Pulmonary artery endothelial cell (primary cell): ENCODE data around the gene TCEAL9. TPM values are rescaled to one million over a fixed set of nuclear protein-coding genes. Genes with fewer than 3 reads are reported as not detected.
"Not testable (repeated sequence)": the region's sequence is repeated elsewhere in the genome, so short reads cannot be mapped to it uniquely, and the experiment has no call there.

Source experiments
- DNase-seq: peaks from one replicate; pipeline ENCODE4 v3.0.0-alpha.2; 2011; ENCODE audit warnings: low read depth, low spot score
- total RNA-seq: library from RNA; depleted of rRNA; stranded (reverse); fragments of >200 nt; gene quantifications from 2 replicates; pipeline ENCODE4 v1.2.3, GENCODE V29; 2014

TCEAL9 gene
- total RNA-seq: 81.4 and 106 TPM in 2 replicates

DNA sequence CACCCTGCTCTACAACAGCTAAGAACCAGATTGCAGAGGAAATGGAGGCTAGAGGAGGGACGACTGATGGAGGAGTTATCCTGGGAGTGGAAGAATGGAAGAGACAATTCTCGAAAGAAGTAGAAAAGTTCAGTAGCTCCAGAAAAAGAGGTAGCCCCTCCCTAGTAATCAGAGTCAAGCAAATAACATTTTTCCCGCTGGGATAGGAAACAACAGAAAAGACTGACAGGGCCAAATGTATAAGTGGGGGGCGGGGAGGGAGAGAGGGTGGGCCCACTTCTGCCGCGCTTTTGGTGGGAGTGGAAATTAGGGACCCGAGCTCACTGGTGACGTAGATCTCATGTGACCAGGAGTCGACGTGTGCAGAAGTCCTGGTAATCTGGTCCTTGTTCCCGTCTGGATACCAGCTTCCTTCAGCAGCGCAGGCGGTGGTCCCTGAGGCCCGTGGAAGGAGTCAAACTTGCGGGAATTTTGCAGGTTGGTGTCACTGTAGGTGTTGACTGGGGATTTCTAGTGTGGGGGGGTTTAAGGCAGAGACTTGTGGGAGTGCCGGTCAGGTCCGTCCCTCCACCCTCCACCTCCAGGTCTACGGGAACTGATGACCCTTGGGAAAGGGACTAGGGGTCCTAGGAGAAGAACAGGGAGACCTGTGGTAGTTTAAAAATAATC, at the start of gene TCEAL9:
TCEAL9 (plus strand) TSS at position 377 of the 669 bp plus-strand sequence. CDS start 1,179 bp downstream, outside the sequence.
- DNase-seq: peak; percentile 67

GRCh38 chrX:103309860-103310554, 46.3 kb upstream of the TCEAL9 start:
- no peak for DNase-seq

DNA sequence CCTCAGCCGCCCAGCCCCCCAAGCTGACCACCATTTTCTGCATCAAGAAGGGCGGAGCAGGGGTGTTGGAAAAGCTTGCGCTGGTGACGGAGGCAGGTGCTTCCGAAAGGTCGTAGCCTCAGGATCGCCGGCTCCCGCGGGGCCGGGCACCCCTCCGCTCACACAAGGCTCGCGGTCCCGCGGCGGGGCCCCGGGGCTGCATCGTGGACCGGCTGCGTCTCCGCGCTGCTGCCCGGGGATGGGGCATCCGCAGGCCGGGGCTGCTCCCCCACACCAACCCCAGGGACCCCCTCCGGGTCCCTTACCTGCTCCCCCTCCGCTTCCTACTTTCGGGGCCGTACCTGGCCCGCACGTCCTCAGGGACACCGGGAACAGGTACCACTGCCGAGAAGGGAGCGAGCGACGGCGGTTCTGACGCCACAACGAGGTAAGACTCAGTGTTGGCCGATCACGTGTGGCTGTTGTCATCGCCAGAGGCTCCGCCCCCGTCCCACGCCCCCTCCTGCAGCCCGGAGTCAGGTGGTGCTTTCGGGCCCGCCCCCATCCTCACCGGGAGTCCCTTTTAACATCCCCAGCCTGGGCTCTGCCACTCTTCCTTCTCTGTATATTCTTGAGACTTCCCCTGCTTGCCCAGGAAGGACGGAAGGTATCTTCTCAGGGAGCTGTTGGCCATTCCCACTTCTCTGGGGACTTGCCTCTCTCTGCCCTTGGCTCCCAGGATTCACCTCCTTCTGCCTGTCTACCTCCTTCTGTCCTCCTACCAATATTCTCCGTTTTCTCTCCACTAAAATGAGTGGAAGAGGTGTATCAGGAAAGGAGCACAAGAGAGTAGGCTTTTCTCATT, 45.5 kb upstream of the TCEAL9 start, which contains the start of gene BEX2:
BEX2 (minus strand) TSS at position 436 of the 844 bp plus-strand sequence. CDS start 1,014 bp downstream, outside the sequence.
- DNase-seq: no peak

DNA sequence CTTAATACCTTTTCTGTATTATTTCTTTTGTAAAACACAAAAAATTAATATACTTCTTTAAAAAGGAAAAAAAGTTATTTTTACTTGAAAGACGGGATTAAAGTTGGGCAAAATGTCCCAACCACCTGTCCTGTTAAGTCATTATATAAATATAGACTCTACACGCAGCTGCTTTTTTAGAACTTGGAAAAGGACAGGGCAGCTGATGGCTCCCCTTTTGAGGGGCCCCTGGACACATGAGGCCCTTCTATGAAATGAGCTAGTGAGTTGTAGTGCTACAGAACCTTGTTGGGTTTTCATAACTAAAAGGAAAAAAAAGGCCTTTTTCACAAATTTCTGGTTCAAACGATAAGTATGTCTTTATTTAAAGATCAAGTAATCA, 44.9 kb upstream of the TCEAL9 start:
- no peak for DNase-seq

DNA sequence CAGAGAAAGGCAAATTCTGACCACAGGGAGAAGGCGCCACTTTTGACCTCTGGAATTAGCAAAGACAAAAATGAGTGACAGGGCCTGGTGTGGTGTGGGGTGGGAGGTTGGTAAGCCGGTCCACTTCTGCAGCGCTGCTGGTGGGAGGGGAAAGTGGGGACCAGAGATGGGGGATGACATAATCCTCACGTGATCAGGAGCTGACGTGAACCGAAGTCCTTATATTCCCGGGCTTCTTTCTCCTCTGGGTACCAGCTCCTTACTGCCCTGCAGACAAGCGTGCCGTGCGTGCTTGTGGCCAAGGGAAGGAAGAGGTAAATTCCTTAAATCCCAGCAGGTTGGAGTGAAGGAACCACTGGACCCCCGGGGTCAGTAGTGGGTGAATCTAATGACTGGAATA, 26.3 kb upstream of the TCEAL9 start, which contains the start of gene TCEAL7:
TCEAL7 (plus strand) TSS at position 249 of the 400 bp plus-strand sequence. CDS start 1,165 bp downstream, outside the sequence.
- DNase-seq: no peak

- no peak for DNase-seq
These were observed 25.5 kb upstream of the TCEAL9 start for GRCh38 chrX:103330681-103331288.

- no peak for DNase-seq
These were observed 17.6 kb upstream of the TCEAL9 start for GRCh38 chrX:103338663-103339062.

DNA sequence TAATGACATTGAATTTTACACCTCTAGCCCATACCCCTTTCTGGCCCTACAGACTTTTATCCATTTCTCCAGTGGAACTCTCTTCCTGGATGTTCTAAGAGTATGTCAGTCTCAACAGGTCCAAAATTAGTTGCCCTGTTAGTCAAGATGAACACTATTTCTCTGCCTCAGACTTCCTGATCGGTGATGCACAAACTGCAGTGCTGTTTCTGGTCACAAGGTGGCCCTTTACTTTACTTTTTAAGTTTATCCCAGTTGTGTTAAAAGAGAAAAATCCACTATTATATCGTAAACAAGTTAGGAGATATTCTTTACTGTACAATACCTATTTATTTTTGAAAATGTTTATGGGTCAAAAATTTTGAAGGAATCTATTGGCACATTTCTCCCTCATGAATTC, 13.2 kb upstream of the TCEAL9 start:
- DNase-seq: no peak

DNA sequence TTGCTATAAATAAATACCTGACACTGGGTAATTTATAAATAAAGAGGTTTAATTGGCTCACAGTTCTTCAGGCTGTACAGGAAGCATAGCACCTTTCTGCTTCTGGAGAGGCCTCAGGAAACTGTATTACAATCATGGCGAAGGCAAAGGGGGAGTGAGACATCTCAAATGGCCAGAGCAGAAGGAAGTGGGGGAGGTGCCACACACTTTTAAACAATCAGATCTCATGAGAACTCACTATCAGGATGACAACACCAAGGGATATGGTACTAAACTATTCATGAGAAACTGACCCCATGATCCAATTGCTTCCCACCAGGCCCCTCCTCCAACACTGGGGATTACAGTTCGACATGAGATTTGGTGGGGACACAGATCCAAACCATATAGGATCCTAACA, 11.7 kb upstream of the TCEAL9 start:
- peak; percentile 10 for DNase-seq

DNA sequence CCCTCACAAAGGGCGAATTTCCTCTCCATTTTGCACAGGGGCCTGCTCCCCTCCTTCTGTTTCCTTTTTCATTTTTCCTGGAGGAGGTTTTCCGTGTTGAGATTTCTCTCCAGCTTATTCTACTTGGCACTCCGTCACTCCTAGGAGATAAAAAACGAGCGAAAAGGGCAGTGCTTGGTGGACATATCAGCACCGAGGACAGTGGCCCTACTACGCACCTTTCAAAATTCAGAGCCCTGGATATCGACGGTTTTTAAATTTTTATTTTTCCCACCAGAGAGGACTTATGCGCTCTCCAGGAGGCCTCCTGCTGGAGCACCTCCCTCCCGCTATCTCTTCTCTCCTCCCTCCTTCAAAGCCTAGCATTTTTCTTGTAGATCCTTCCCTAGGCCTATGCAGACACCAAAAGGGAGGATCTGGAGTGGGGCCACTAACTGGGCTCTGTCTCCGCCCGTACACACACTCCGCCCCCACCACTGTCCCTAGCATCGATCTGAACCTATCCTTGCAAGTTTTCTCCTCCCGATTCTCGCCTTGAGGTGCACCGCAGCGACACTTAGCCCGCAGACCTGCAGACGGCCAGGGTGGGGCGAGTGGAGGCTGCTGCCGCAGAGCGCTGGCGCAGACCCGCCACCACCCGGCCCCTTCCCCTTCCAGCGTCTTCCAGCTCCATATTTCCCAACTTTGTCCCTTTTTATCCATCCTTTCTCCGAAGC, 8.5 kb upstream of the TCEAL9 start:
- DNase-seq: no peak

GRCh38 chrX:103356858-103357257, 552 bp downstream of the TCEAL9 start:
- no peak for DNase-seq

DNA sequence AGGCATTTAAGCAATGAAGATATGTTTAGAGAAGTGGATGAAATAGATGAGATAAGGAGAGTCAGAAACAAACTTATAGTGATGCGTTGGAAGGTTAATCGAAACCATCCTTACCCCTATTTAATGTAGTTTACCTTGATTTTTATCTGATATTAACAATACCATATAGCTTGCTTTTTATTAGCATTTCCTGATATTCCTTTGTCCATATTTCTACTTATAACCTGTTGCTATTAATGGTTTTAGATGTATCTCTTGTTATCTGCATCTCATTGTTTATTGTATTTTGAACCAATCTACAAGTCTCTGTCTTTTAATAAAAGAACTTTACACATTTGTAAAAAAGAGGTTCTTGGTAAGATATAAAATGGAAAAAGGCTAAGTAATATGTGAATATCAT, 1.6 kb downstream of the TCEAL9 start:
- DNase-seq: no peak

- not testable (repeated sequence) for DNase-seq
These were observed 3.3 kb downstream of the TCEAL9 start for GRCh38 chrX:103359605-103360004.

- peak; percentile 36 for DNase-seq
These were observed 3.8 kb downstream of the TCEAL9 start for GRCh38 chrX:103360092-103360491.

DNA sequence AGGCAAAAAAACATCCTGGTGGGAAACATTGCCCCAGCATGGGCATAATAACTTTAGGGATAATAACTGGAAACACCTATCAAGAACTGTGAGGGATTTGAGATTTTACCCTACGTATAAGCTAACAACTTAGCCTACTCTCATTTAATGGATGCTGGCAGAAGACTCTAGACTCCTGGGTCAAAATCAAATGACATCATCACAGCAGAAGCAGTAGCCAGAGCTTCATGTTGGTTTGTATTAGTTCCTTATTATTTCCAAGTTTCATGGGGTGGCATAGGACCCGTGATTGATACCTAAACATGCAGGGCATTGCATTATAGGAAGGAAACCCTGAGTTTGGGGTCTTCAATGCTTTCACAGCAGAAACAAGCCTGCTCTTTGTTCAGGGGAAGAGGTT, 4.6 kb downstream of the TCEAL9 start:
- no peak for DNase-seq

DNA sequence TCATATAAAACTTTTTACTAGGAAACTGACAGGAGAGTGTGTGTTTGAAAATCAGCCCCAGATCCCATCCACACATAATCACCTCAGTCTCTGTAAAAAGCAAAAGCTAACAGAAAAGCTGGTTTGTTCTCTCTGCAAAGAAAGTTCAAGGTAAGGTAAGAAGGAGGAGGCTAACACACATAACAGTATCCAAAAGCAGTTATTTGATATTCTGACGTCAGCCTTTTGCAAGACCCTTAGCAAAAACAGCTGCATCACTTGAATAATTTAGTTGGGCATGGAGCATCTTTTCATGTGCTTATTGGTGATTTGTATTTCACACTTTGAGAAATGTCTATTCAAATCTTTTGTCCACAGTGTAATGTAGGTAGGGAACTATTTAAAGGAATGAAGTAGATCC, 5.5 kb downstream of the TCEAL9 start:
- DNase-seq: no peak

- no peak for DNase-seq
These were observed 6.2 kb downstream of the TCEAL9 start for GRCh38 chrX:103362474-103362873.

- DNase-seq: no peak
These were observed 6.7 kb downstream of the TCEAL9 start for GRCh38 chrX:103363046-103363445.

DNA sequence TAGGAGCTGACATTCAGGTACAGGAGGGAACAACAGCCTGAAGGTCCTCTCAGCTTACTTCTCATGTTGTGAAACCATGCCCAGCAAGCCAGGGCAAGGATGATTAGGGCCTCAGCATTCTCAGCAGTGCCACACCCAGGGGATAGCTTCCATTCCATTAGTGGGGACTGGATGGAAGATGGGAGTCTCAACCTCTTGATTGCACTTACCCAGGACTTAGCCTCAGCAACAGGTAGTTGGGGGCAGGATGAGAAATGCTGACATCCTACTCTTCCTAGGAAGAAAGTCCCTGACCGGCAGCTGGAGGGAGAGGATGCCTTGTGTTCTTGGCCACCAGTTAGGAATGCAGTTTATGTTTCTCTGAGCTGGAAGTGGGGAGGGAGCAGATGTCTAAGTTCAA, 11.2 kb downstream of the TCEAL9 start:
- no peak for DNase-seq

DNA sequence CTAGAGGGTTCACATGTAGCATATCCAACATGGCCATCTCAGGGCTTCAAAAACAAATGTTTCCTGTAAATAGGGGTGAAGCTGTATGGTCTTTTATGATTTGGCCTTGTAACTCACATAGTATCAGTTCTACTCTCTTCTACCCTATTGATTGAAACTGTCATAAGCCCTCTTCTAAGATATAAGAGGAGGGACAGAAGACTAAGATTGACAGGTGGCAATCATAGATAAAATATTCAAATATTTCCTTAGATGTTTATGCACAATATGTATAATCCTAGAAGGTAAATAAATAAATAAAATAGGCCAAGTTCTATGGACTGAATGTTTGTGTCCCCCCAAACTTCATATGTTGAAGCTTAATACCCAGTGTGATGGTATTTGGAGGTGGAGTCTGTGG, 13.2 kb downstream of the TCEAL9 start:
- DNase-seq: no peak

GRCh38 chrX:103372886-103373285, 16.6 kb downstream of the TCEAL9 start:
- no peak for DNase-seq
